Right lobe of liver (tissue), 4 donors: ENCODE data around the gene CACNB3.

Source experiments
- POLR2A ChIP-seq: fragments of 450-650 bp; IDR thresholded peaks from one replicate; pipeline ENCODE4 v1.6.1; 2017; ENCODE audit warnings: antibody characterized with exemption, mild to moderate bottlenecking
- TF ChIP-seq, protein P1 (sequence below), 4 donors: fragments of 200-600 bp in 3 of 4; fragments of 450-650 bp in 1 of 4; IDR thresholded peaks; one replicate each; pipeline versions ENCODE4 v1.5.1 to v1.8.0; 2016 to 2022; ENCODE audit warnings: antibody characterized with exemption in 4 of 4, mild to moderate bottlenecking in 2 of 4
- donor health status: DM: no; HTN: no; CAD: no.
- donor health status: DM: no; HTN: no; CAD: no.
- donor health status: DM: no; HTN: yes; CAD: no.

DNA sequence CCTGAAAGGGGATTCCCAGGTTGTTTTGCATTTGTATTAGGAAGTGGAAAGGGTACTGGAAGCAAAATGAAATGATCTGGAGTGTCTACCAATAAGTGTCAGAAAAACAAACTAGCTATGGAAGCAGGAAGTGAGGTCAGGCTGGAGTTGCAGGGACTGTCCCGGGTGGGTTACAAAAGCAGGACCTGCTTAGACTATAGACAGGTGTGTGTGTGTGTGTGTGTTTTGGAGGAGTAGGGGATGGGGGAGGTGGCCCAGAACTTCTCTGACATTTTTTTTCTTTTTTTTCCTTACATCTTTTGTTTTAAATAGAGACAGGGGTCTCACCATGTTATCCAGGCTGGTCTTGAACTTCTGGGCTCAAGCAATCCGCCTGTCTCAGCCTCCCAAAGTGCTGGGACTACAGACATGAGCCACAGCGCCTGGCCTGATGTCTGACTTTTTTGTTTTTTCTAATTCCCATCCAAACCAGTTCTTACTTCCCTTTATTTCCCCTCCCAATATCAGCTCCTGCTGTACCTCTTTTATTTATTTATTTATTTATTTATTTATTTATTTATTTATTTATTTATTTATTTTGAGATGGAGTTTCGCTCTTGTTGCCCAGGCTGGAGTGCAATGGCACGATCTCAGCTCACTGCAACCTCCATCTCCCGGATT is 47.9 kb downstream of the CACNB3 start:
- TF ChIP-seq, protein P1, sequence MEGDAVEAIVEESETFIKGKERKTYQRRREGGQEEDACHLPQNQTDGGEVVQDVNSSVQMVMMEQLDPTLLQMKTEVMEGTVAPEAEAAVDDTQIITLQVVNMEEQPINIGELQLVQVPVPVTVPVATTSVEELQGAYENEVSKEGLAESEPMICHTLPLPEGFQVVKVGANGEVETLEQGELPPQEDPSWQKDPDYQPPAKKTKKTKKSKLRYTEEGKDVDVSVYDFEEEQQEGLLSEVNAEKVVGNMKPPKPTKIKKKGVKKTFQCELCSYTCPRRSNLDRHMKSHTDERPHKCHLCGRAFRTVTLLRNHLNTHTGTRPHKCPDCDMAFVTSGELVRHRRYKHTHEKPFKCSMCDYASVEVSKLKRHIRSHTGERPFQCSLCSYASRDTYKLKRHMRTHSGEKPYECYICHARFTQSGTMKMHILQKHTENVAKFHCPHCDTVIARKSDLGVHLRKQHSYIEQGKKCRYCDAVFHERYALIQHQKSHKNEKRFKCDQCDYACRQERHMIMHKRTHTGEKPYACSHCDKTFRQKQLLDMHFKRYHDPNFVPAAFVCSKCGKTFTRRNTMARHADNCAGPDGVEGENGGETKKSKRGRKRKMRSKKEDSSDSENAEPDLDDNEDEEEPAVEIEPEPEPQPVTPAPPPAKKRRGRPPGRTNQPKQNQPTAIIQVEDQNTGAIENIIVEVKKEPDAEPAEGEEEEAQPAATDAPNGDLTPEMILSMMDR (IDR thresholded peaks at IDR 0.05) = no peak
- TF ChIP-seq POLR2A = no peak
